WTC11 (cell line): ENCODE data around the gene PARVB.

ENCODE experiments used
- CTCF ChIP-seq: fragments of 200-600 bp; IDR thresholded peaks from 2 replicates; pipeline ENCODE4 v1.8.0; 2022; ENCODE audit warnings: antibody characterized with exemption
- ETV6 ChIP-seq: sonication (generic); formaldehyde crosslinking; IDR thresholded peaks from 2 replicates; pipeline ENCODE4 v1.8.1; 2022; ENCODE audit warnings: mild to moderate bottlenecking, missing genetic modification reagents
- MLX ChIP-seq: sonication (generic); formaldehyde crosslinking; IDR thresholded peaks from 2 replicates; pipeline ENCODE4 v1.8.1; 2023; ENCODE audit warnings: mild to moderate bottlenecking, missing genetic modification reagents, moderate library complexity
- NFATC4 ChIP-seq: fragments of 250-450 bp; sonication (Bioruptor Pico); IDR thresholded peaks from 2 replicates; pipeline ENCODE4 v1.9.0; 2021; ENCODE audit warnings: mild to moderate bottlenecking
- NR2C2 ChIP-seq: sonication (generic); formaldehyde crosslinking; IDR thresholded peaks from 2 replicates; pipeline ENCODE4 v1.8.0; 2022; ENCODE audit warnings: mild to moderate bottlenecking, missing genetic modification reagents
- NR3C1 ChIP-seq: sonication (generic); formaldehyde crosslinking; conservative IDR thresholded peaks from 2 replicates; pipeline ENCODE4 v1.8.1; 2023; ENCODE audit warnings: low read depth, mild to moderate bottlenecking, missing genetic modification reagents
- TEAD1 ChIP-seq: sonication (generic); formaldehyde crosslinking; IDR thresholded peaks from 2 replicates; pipeline ENCODE4 v1.8.0; 2022; ENCODE audit warnings: mild to moderate bottlenecking, missing genetic modification reagents
- ZNF232 ChIP-seq: sonication (generic); formaldehyde crosslinking; IDR thresholded peaks from 2 replicates; pipeline ENCODE4 v1.8.0; 2022; ENCODE audit warnings: mild to moderate bottlenecking, missing genetic modification reagents

- TF ChIP-seq CTCF (no peak), ETV6 (CRISPR knock-in tag) (no peak), ZNF232 (CRISPR knock-in tag) (no peak), TEAD1 (CRISPR knock-in tag) (no peak), NFATC4 (CRISPR knock-in tag) (no peak), NR3C1 (CRISPR knock-in tag) (no peak), NR2C2 (CRISPR knock-in tag) (no peak), MLX (CRISPR knock-in tag) (no peak)
Observed at GRCh38 chr22:44219101-44219870, 195.2 kb downstream of the PARVB start.
